Umbilical cord (tissue), 2 donors: ENCODE data around the gene RFPL2. TPM values are rescaled to one million over a fixed set of nuclear protein-coding genes. Genes with fewer than 3 reads are reported as not detected.
"Not testable (repeated sequence)": the region's sequence is repeated elsewhere in the genome, so short reads cannot be mapped to it uniquely, and the experiment has no call there.

Experiments
- DNase-seq: peaks from one replicate; pipeline ENCODE4 v3.0.0-alpha.2; 2015; ENCODE audit warnings: low spot score
- total RNA-seq: library from RNA; depleted of rRNA; stranded (reverse); fragments of >200 nt; gene quantifications from one replicate; pipeline ENCODE4 v1.2.3, GENCODE V29; 2014; ENCODE audit warnings: low replicate concordance; ENCODE audit not compliant: insufficient read depth

Gene RFPL2
- total RNA-seq, 1 donor from 2014 or later, result 0.72 TPM

DNA sequence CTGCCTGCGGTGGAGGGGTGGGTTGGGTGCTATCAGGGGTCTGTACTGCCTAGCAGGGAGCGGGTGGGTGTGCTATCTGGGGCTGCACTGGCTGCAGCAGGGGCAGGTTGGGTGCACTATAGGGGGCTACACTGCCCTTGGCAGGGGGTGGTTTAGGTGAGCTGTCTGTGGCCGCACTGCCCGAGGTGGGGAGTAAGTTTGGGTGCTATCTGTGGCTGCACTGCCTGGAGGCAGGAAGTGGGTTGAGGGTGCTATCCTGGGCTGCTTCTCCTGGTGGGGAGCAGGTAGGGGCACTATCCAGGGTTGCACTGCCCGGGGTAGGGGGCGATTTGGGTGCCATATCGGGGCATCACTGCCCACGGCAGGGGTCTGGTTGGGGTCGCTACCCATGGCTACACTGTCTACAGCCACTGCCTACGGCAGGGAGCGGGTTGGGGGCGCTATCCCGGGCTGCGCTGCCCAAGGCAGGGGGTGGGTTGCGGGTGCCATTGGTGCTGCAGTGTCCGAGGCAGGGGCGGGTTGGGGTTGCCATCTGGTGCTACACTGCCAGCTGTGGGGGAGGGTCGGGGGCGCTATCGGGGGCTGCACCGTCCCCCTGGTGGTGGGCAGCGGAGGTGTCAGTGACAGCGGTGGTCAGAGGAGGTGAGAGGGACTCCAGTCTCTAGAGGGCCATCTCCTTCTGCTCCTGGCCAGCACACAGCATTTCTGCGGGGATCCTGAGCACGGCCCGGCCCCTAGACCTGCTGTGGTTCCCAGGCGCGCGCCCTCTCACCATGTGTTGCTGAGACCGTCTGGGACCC lies 1.3 kb upstream of the RFPL2 start:
- no peak for DNase-seq

DNA sequence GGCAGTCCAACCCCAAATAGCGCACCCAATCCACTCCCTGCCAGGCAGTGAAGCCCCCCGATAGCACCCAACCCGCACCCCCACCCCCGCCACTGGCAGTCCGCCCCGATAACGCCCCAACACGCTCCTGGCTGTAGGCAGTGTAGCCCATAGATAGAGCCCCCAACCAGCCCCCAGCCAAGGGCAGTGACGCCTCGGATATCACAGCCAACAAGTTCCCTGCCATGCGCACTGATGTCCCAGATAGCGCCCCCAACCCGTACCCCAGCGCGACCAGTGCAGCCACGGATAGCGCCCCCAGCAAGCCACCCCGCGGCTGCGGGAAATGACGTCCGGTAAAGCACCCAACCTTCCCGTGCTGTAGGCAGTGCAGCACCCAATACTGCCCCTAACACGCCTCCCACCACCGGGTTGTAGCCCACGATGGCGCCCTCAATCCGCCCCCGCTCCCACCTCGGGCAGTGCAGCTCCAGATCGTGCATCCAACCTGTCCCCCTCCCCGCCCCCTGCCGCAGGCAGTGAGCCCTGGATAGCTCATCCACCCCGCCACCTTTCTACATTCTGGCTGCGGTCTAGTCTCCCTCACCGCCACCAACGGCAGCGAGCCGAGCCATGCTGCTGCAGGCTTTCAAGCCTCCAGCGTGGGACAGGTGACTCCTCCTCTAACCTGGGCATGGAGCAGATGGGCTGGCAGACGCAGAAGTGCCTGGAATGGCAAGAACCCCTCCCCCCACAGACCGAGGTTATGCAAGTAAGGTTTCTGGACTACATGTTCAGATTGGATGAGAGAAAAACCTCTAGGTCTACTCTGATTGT lies 625 bp downstream of the RFPL2 start:
- DNase-seq, result no peak

DNA sequence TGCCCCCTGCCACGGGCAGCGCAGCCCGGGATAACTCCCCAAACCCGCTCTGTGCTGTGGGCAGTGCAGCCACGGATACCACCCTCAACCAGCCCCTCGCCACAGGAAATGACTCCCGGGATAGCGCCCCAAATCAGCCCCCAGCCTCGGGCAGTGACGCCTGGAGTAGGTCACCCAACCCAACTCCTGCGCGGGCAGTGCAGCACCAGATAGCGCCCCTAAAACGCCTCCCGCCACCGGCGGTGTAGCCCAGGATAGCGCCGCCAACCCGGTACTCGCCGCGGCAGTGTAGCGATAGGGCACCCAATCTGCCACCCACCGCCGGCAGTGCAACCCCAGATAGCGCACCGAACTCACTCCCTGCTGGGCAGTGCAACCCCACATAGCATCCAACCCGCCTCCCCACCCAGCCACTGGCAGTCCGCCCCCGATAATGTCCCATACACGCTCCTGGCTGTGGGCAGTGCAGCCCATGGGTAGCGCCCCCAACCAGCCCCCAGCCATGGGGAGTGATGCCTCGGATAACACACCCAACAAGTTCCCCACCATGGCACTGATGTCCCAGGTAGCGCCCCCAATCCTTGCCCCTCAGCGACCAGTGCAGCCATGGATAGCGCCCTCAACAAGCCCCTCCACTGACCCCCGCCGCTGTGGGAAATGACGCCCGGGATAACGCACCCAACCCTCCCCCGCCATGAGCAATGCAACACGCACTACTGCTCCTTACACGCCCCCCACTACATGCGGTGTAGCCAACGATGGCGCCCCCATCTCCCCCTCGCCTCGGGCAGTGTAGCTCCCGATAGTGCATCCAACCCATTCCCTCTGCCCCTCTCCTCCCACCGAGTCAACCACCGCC lies 1.5 kb downstream of the RFPL2 start:
- no peak for DNase-seq

DNA sequence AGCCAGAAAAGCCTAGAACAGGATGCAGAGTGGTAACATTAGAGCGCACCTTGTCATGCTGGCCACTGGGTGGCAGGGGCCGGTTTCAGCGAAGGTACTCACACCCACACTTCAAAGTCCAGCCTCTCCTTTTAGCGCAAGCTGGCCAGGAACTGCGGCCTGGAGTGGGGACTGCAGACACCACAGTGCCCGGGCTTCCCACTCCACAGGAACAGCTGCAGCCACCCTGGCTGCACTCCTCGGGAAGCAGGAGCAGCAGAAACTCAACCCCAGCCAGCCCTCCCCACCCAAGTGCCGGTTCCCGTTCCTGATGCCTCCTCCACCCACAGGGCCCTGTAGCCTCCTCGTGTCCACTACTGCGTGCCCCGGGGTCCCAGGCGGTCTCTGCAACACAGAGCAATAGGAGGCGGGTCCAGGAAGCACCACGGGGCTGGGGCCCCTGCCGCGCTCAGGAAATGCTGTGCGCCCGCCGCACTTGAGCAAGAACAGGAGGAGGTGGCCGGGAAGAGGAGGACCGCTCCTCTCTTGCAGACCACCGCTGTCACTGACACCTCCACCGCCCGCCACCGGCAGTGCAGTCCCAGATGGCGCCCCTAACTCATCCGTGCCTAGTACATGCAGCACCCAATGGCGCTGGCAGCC lies 2.2 kb downstream of the RFPL2 start:
- DNase-seq, result peak; percentile 23

DNA sequence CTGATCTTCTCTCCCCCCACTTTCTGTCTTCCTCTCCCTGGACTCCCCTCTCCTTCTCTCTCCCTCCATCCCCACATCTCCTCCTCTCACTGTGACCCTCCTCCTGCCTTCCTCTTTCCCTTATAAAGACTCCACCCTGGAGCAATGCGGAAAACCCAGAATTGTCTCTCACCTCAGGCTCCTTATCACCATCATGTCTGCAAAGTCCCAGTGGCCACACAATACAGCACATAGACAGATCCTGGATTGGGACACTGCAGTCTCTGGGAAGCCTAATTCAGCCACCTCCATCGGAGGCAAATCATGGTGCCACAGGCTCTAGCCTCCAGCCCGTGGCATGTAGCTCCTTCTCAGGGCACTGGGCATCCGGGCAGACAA lies 2.7 kb downstream of the RFPL2 start:
- DNase-seq, result no peak

DNA sequence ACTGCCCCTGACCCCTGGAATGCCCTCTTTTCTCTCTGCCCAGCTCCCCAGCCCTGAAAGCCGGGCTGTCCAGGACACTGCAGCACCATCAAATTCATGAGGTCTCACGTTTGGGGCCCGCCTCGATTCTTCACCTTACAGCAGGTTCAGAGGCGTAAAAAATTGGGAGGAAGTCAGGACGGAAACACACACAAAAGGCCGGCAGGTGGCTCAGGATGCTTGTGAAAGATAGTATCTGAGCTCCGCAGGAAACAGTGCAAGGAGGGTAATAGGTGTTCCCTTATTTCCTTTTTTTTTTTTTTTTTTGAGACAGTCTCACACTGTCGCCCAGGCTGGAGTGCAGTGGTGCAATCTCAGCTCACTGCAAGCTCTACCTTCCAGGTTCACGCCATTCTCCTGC lies 4.1 kb downstream of the RFPL2 start:
- no peak for DNase-seq

DNA sequence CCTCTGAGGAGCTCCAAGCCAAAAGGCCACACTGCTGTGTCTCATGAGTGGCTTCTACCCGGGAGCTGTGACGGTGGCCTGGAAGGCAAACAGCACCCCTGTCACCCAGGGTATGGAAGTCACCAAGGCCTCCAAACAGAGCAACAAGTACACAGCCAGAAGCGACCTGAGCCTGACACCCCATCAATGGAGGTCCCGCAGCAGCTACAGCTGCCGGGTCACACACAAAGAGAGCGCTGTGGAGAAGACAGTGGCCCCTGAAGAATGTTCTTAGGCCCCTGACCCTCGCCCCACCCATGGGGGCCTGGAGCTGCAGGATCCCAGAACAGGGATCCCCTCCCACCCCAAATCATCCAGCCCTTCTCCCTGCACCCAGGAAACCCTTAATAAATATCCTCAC lies 4.9 kb downstream of the RFPL2 start:
- no peak for DNase-seq

DNA sequence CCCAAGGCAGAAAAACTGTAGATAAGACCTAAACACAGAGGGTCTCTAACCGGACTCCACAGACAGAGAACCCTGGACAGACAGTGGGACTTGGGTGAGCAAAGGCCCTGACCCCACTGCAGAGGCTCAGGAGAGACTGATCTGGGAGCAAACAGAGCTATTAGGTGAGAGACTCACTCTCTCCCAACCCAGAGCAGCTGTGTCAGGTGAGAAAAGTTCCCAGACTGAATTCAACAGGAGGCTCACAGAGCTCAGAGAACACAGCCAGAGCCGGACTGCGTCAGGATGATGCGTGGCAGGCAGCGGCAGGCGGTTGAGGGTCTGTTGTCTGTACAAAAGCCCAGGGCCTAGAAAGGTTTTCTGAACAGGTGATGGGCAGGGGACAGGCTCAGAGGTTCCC lies 5.5 kb downstream of the RFPL2 start:
- no peak for DNase-seq

DNA sequence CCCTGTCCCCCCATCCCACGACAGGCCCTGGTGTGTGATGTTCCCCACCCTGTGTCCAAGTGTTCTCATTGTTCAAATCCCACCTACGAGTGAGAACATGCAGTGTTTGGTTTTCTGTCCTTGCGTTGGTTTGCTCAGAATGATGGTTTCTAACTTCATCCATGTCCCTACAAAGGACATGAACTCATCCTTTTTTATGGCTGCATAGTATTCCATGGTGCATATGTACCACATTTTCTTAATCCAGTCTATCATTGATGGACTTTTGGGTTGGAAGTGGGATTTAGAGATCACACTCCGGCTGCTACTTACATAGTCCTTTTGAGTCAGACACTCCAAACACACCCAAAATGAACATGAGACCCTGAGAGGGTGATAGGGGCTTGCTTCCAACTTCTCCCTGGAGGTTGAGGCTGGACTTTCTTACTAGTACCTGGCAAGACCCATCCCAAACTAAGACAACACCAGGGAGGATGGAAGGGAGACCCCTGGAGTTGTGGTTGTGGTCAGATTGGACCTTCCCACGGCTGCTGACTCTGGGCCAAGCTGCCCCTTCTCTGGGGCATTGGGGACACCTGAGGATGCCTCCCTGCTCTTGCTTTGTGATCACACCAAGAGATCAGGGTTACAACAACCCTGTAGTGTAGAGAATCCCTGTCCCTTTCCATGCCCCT lies 7.2 kb downstream of the RFPL2 start:
- not testable (repeated sequence) for DNase-seq

DNA sequence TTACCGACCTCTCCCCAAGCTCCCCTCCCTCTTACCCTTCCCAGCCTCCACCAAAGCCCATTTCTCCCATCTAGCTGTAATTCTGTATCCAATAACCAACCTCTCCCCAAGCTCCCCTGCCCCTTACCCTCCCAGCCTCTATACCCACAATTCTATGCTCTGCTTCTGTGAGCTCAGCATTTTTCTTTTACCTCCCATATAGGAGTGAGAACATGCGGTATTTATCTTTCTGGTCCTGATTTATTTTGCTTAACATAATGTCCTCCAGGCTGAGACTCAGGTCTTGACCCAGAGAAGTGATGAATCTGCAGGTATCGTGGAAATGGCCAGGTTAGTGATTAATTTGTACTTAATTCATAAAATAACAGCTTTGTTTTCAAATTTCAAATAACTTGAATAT lies 9.0 kb downstream of the RFPL2 start:
- DNase-seq, result not testable (repeated sequence)

DNA sequence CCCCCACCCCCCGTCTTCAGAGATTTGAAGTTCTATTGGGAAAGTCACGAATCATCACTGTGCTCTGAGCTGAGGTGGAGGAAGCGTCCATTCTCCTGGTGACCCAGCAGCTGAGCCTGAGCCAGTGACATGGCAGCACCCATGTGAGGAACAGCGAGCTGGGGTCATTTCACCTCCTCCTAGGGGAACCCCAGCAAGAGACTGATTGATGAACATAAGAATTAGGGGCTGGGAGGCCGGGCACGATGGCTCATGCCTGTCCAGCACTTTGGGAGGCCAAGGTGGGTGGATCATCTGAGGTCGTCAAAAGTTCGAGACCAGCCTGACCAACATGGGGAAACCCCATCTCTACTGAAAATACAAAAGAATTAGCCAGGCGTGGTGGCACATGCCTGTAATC lies 11.5 kb downstream of the RFPL2 start:
- DNase-seq, result not testable (repeated sequence)

DNA sequence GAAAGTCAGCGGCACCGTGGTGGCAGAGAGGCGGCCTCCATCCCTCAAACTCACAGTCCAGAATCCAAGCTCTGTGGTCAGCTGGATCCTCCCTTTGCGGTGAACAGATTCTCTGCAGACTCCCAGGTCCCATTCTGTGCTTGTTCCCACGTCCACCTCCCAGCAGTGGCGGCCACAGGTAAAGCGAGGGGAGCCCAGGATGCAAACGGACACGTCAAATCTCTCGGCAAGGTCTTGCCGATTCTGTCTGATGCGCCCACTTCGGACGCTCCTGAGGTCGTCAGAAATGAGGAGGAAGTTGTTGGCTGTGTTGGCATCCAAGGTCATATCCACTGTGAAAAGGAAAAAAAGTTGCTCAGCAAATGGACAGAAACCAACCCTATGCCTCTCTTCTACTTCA lies 13.9 kb downstream of the RFPL2 start:
- not testable (repeated sequence) for DNase-seq

DNA sequence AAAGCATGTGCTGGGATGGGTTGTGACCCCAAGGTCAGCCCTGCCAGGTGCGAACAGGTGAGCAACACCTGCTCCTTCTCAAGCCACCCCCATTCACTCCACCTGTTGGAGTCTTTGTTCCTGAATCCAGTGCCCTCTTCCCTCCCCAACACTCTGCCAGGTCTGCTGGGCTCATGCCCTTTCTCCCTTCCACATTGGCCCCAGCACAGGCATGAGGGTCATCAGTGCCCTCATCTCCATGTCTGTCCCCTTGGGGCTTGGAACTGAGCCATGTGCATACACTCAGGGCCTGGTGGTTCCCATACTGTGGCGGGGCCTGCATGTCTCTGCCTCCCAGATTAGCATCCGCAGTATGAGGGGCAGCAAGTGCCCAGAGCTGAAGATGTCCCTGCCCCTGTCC lies 19.1 kb downstream of the RFPL2 start:
- no peak for DNase-seq

DNA sequence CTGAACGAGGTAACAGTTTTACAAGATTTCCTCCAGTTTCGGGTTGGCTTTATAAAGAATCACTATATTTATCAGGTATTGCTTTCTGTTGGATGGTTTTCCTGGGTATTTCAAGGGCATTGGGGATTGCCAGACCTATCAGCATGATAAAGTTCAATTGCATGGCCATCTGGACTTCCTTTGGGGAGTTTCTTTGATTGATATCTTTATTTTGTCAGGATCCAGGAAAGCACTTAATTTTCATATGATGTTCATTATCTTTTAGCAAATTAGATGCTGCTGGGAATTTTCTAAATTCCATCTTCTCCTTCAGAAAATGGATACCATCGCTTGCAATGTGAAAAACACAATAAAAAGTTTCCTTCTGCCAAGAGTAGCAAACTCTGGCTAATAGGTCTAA lies 21.2 kb downstream of the RFPL2 start:
- DNase-seq, result no peak

DNA sequence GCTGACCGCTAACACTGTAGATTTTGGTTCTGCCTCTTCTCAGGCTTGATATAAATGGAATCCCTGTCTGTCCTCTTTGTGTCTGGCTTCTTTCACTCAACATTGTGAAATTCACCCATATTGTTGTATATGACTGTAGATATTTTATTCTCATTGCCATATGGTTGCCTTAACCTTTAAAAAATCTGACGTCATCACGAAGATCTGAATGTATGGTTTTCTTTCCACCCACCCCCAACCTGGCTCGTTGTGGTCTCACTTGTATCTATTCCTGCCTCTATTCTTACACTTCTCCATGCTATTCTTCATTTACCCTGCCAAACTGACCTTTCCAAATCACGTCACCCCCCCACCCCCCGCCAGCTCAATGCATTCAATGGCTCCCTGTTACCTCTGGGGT lies 23.8 kb downstream of the RFPL2 start:
- no peak for DNase-seq

DNA sequence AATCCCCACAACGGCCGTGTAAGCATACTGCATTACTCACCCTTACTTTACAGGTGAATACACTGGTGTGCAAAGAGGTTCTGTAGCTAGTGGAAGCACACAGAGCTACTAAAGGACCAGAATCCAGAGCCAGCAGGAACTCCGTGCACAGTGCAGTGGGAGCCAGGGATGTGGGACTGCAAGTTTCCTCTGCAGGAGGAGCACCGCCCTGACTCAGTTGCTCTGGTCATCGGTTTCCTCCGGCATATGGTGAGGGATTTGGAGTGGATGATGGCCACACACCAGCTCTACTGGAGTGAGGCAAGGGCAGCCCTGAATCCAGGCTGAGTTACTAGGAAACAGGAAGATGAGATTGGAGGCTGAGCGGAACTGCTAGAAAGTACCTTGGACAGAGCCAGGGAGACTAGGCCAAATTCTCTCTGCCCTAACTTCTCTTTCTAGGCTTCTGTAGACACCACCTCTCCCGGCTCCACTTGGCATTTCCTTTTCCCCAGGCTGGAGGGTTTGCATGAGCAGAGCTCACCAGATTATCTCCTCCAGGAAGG lies 27.6 kb downstream of the RFPL2 start:
- DNase-seq, result no peak

DNA sequence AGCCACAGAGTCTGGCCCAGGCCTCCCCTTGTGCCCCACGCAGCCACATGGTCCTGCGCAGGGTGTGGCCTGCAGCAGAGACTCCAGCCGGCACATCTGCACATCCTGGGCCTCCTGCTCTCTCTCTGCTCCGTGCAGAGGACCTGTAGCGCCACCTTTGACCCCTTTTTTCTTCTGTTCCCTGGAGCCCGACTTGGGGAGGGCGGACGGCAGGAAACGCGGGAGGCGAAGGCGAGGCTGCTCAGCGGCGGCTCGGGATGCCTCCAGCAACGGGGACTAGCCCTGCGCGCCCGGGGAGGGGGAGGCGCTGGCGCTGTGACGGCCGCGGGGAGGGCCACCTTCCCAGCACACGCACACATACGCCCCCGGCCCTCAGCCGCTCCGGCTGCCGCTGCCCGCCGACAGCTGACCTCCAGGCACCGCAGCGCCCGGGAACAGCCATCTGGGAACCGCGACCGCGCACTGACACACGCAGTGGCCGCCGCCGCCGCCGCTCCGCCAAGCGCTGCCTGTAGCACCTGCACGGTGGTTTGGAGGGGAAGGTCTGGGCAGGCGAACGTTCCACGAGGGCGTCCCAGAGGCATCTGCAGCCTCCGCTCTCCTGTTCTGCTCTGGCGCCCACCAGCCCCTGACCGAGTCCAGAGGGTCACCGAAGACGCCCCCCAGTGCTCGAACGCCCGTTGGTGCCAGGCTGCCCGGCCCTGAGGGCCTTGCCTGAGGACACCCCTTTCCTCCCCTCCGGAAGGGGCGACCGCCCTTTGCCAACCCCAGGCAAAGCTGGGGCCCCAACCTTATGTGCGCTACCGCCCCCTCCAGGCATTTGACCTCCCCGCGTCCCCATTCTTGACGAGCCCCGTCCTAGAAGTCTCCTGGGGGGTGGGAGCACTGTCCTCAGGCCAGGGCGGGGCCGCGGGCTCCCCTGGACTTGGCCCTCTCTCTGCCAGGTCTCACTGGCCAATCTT lies 28.9 kb downstream of the RFPL2 start:
- DNase-seq, result no peak

DNA sequence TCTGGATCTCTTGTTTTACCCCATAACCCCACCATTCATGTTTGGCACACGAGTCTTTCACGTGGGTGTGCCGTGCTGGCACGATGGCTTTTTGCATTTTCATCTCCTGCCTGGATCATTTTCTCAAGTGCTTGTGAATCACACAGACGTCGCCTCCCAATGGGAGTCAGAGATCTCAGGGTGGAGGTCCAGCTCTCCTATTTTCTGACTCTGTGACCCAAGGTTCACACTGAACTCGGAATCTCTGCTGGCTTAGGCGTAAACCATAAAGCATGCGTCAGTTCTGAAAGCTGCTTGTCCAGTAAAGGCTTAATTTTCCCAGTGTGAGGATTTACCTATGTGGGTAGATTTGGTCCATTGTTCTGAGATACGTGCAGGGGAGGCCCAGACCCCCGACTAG lies 29.8 kb downstream of the RFPL2 start:
- peak; percentile 4 for DNase-seq

DNA sequence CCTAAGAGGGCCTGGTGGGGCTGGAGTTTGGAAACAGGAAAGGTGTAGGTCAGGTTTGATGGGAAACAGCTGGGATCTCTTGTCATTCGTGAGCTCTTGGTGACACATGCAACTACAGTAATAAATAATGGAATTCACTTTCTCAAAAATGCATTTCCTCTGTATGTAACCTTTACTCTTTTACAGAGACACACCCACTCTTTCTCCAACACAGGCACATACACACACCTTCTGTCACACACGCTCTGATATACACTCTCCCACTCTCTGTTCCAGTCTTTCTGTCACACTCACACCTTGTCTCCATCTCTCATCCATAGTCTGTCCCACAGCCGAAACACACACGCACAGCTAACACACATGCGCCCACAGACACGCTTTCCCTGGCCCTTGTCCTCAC lies 39.2 kb downstream of the RFPL2 start:
- no peak for DNase-seq
